IPS-18c (cell line): ENCODE data around the gene ZFPL1.

Experiments used
- H3K4me3 ChIP-seq: 2 replicates; pipeline ENCODE4 v1.7.0; 2013; ENCODE audit warnings: low read depth, mild to moderate bottlenecking, low read length, moderate library complexity; ENCODE audit not compliant: insufficient read depth
- H3K9me3 ChIP-seq: one replicate; pipeline ENCODE4 v1.6.1; 2013; ENCODE audit warnings: mild to moderate bottlenecking, low read length, moderate library complexity; ENCODE audit not compliant: control insufficient read depth, insufficient read depth

Gene ZFPL1

GRCh38 chr11:65083134-65083833 lies 738 bp upstream of the ZFPL1 start:
- Histone ChIP-seq H3K4me3 (peak overlapping the region; percentile 99), H3K9me3 (no peaks in the 10 kb centered on the region)

DNA sequence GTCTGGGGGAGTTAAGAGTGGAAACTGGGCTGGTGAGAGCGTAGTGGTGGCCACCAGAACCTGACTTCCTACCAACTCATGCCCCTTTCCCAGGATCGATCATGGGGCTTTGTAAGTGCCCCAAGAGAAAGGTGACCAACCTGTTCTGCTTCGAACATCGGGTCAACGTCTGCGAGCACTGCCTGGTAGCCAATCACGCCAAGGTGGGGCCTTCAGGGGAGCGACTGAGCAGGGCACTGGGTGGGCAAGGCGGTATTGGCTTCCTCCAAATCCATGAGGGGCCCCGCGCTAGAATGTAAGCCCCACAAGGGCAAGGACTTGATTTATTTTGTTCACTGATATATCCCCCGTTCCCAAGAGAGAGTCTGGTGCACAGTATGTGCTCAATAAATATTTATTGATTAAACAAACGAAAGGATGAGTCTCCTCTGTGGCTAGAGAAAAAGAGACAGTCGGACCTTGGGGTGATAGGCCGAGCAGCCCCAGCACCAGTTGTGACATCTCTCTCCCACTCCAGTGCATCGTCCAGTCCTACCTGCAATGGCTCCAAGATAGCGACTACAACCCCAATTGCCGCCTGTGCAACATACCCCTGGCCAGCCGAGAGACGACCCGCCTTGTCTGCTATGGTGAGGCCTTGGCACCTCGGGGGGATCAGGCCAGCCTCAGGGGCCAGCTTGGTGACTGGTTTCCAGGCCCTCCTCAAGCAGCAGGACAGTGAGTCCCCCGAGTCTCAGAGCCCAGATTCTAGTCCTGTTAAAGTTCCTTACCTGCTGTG lies 765 bp downstream of the ZFPL1 start:
- Histone ChIP-seq H3K4me3 (peak overlapping the region; percentile 99), H3K9me3 (no peaks in the 10 kb centered on the region)

GRCh38 chr11:65085446-65085845 lies 1.4 kb downstream of the ZFPL1 start:
- H3K4me3 ChIP-seq = no peak overlapping the region
- no peaks in the 10 kb centered on the region for H3K9me3 ChIP-seq

- no peaks in the 10 kb centered on the region for H3K9me3 ChIP-seq
- H3K4me3 ChIP-seq = no peak overlapping the region
Measured at GRCh38 chr11:65086809-65087208, 2.8 kb downstream of the ZFPL1 start.

GRCh38 chr11:65087216-65087615 lies 3.2 kb downstream of the ZFPL1 start:
- H3K4me3 ChIP-seq = no peak overlapping the region
- H3K9me3 ChIP-seq = no peaks in the 10 kb centered on the region

DNA sequence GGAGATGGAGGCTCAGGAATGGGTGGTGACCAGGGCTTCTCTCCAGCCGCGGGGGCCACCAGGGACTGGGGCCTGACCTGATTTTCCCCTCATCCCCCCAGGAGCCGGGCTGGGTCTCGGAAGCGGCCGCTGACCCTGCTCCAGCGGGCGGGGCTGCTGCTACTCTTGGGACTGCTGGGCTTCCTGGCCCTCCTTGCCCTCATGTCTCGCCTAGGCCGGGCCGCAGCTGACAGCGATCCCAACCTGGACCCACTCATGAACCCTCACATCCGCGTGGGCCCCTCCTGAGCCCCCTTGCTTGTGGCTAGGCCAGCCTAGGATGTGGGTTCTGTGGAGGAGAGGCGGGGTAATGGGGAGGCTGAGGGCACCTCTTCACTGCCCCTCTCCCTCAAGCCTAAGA lies 3.8 kb downstream of the ZFPL1 start:
- Histone ChIP-seq H3K4me3 (no peak overlapping the region), H3K9me3 (no peaks in the 10 kb centered on the region)

DNA sequence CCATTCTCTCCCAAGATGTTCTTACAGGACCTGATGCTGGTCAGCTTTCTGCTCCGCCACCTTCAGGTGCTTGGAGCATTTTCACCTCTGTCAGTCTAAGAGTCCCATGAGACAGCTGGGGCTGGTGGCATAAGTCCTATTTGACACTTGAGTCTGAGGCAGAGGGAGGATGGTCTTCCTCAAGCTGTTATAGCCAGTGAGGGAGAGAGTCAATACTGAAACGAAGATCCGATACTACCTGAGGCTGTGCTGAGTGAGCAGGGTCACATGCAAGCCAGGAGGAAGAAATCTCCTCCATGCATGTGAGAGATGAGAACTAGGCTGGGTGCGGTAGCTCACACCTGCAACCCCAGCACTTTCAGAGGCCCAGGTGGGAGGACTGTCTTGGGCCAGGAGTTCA lies 5.6 kb downstream of the ZFPL1 start:
- no peaks in the 10 kb centered on the region for H3K9me3 ChIP-seq
- H3K4me3 ChIP-seq = no peak overlapping the region

DNA sequence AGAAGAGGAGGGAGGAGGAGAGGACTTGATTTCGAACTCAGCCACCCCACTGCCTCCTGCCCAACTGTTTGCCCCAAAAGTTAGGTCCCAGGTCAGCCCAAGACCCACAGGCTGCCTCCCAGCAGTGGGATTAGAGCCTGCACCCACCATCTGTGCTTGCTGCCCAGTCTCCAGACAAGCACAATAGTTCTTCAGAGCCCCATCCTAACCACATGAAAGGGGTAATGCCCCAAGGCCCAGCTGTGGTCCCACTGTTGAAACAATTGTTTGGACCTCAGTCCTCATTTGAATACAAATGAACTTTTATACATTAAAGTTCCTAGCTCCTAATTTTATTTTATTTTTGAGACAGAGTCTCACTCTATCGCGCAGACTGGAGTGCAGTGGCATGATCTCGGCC lies 6.6 kb downstream of the ZFPL1 start:
- no peaks in the 10 kb centered on the region for H3K9me3 ChIP-seq
- no peak overlapping the region for H3K4me3 ChIP-seq

DNA sequence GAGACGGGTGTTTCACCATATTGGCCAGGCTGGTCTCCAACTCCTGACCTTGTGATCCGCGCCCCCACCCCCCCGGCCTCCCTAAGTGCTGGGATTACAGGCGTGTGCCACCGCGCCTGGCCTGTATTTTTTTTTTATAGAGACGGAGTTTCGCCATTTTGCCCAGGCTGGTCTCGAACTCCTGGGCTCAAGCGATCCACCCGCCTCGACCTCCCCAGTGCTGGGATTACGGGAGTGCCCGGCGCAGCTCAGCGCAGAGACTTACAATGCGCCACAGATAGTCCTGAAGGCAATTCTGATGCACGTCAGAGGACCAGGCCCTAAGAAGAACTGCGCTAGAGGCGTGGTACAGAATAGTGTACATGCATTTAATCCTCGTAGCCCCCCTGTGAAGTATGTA lies 11.4 kb downstream of the ZFPL1 start:
- H3K4me3 ChIP-seq = no peak overlapping the region; the same call in 1 of the 2 replicates

DNA sequence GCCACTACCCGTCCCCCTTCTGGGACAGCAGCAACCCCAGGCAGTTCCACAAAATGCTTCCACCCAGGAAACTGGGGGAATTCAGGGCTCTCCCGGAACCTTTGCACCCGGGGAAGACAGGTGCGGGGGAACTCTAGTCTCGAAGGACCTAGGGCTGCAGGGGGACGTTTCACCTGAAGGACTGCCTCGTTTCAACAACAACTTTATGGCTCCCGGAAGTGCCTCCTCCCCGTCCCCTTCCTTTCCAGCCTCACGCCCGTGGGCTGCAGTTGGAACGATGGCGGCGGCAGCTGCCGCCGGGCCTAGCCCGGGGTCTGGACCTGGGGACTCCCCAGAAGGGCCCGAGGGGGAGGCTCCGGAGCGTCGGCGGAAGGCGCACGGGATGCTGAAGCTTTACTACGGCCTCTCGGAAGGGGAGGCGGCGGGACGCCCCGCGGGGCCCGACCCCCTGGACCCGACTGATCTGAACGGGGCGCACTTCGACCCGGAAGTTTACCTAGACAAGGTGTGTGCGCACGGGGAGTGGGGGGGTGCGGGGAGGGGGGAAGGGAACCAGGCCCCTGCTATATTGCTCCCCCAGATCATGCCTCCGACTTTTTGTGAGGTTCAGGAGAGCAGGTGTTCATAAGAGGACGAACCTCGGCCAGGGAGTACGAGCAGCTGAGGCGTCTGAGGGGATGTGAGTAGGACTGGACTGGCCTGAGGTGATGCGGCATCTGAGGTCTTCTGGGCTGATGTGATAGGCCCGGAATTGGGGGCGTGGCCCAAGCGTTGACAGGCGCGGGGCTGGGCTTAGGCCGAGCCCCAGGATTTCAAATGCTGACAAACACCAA lies 12.2 kb downstream of the ZFPL1 start, which contains the start of gene VPS51:
TSS of gene VPS51 (plus strand) at position 241 of the 833 bp plus-strand sequence. CDS start at position 278, 37 bp downstream.
- peak within 1 kb of the TSS; percentile 94 for H3K4me3 ChIP-seq
- H3K9me3 ChIP-seq = no peaks in the 10 kb centered on the region

More for the DNA sequence above, 11.4 kb downstream of the ZFPL1 start:
- no peaks in the 10 kb centered on the region for H3K9me3 ChIP-seq

GRCh38 chr11:65096926-65097325 lies 12.9 kb downstream of the ZFPL1 start:
- no peaks in the 10 kb centered on the region for H3K9me3 ChIP-seq
- peak overlapping the region; percentile 94 for H3K4me3 ChIP-seq

GRCh38 chr11:65100674-65101350 lies 16.8 kb downstream of the ZFPL1 start:
- Histone ChIP-seq H3K9me3 (no peaks in the 10 kb centered on the region), H3K4me3 (no peak overlapping the region)

GRCh38 chr11:65102142-65103095 lies 18.4 kb downstream of the ZFPL1 start:
- no peak overlapping the region for H3K4me3 ChIP-seq
- no peaks in the 10 kb centered on the region for H3K9me3 ChIP-seq

GRCh38 chr11:65103476-65103875 lies 19.5 kb downstream of the ZFPL1 start:
- Histone ChIP-seq H3K4me3 (no peak overlapping the region), H3K9me3 (peaks cover 3% of the 10 kb centered on the region)

DNA sequence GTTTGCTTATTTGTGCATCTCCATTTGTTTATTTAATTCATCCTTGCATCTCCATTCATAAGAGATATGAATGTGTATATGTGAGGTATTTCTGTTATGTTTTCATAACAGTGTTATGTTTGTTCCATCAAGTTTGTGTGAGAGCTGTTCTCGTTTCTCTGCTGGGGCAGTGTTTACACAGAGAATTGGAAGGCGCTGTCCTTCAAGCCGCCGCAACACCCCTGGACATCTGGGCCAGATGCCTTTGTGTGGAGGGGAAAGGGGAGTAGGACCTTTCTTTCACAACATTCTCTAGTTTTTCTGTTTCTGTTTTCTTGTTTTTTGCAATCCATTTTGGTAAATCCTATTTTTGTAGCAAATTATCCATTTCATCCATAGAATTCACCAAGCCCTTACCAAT lies 20.6 kb downstream of the ZFPL1 start:
- Histone ChIP-seq H3K4me3 (no peak overlapping the region), H3K9me3 (peaks cover 3% of the 10 kb centered on the region)

GRCh38 chr11:65107078-65107477 lies 23.1 kb downstream of the ZFPL1 start:
- Histone ChIP-seq H3K4me3 (no peak overlapping the region), H3K9me3 (peaks cover 5% of the 10 kb centered on the region)
